H9 (cell line): Measurements from ENCODE around the gene SH3TC1. TPM values are rescaled to one million over a fixed set of nuclear protein-coding genes. Genes with fewer than 3 reads are reported as not detected.

ENCODE experiments used
- DNase-seq: peaks from one replicate; pipeline ENCODE4 v3.0.0-alpha.2; 2017
- H2AFZ ChIP-seq: one replicate; pipeline ENCODE4 v1.6.1; 2013; ENCODE audit warnings: mild to moderate bottlenecking, low read length, control low read depth, moderate library complexity
- H2AK5ac ChIP-seq: 2 replicates; pipeline ENCODE4 v1.6.1; 2013; ENCODE audit warnings: low read length, control low read depth, mixed read lengths; ENCODE audit not compliant: insufficient read length
- H2BK120ac ChIP-seq: one replicate; pipeline ENCODE4 v1.6.1; 2013; ENCODE audit warnings: low read depth, mild to moderate bottlenecking, low read length, control low read depth, inconsistent platforms; ENCODE audit not compliant: poor library complexity, severe bottlenecking
- H2BK12ac ChIP-seq: 2 replicates; pipeline ENCODE4 v1.6.1; 2013; ENCODE audit warnings: low read length, control low read depth, mixed read lengths, low read depth; ENCODE audit not compliant: insufficient read length
- H2BK15ac ChIP-seq: 2 replicates; pipeline ENCODE4 v1.6.1; 2013; ENCODE audit warnings: low read depth, low read length, control low read depth
- H2BK20ac ChIP-seq: one replicate; pipeline ENCODE4 v1.6.1; 2013; ENCODE audit warnings: low read depth, mild to moderate bottlenecking, low read length, control low read depth, inconsistent platforms; ENCODE audit not compliant: poor library complexity, severe bottlenecking
- H2BK5ac ChIP-seq: 2 replicates; pipeline ENCODE4 v1.6.1; 2013; ENCODE audit warnings: low read length, control low read depth, mixed read lengths; ENCODE audit not compliant: insufficient read length
- H3K14ac ChIP-seq: 2 replicates; pipeline ENCODE4 v1.6.1; 2013; ENCODE audit warnings: low read length, control low read depth; ENCODE audit not compliant: insufficient read depth
- H3K18ac ChIP-seq: 2 replicates; pipeline ENCODE4 v1.6.1; 2013; ENCODE audit warnings: low read depth, mild to moderate bottlenecking, mixed read lengths, low read length, control low read depth; ENCODE audit not compliant: insufficient read length
- H3K23ac ChIP-seq: 2 replicates; pipeline ENCODE4 v1.6.1; 2013; ENCODE audit warnings: low read length, control low read depth, mixed read lengths, low read depth; ENCODE audit not compliant: insufficient read length
- H3K23me2 ChIP-seq: 2 replicates; pipeline ENCODE4 v1.6.1; 2013; ENCODE audit warnings: low read depth, mild to moderate bottlenecking, mixed read lengths, low read length, control low read depth; ENCODE audit not compliant: insufficient read length, poor library complexity, severe bottlenecking
- H3K27ac ChIP-seq: 2 replicates; pipeline ENCODE4 v1.5.1; 2013; ENCODE audit warnings: low read length, control low read depth, mixed read lengths, low read depth; ENCODE audit not compliant: insufficient read length
- H3K27me3 ChIP-seq: 2 replicates; pipeline ENCODE4 v1.6.1; 2013; ENCODE audit warnings: low read length, control low read depth, inconsistent platforms; ENCODE audit not compliant: insufficient read depth
- H3K4ac ChIP-seq: 2 replicates; pipeline ENCODE4 v1.6.1; 2013; ENCODE audit warnings: low read depth, mild to moderate bottlenecking, control low read depth, inconsistent platforms, low read length, moderate library complexity
- H3K4me1 ChIP-seq: 2 replicates; pipeline ENCODE4 v1.6.1; 2013; ENCODE audit warnings: low read length, control low read depth, inconsistent platforms; ENCODE audit not compliant: insufficient read depth
- H3K4me2 ChIP-seq: 2 replicates; pipeline ENCODE4 v1.6.1; 2013; ENCODE audit warnings: low read length, control low read depth, mixed read lengths; ENCODE audit not compliant: insufficient read length, insufficient read depth
- H3K56ac ChIP-seq: 2 replicates; pipeline ENCODE4 v1.6.1; 2013; ENCODE audit warnings: low read depth, mild to moderate bottlenecking, mixed read lengths, low read length, control low read depth; ENCODE audit not compliant: insufficient read length
- H3K79me1 ChIP-seq: 2 replicates; pipeline ENCODE4 v1.6.1; 2013; ENCODE audit warnings: low read depth, mild to moderate bottlenecking, moderate library complexity, low read length, control low read depth, inconsistent platforms; ENCODE audit not compliant: insufficient read depth, poor library complexity, severe bottlenecking
- H3K79me2 ChIP-seq: 2 replicates; pipeline ENCODE4 v1.6.1; 2013; ENCODE audit warnings: low read length, control low read depth, inconsistent platforms; ENCODE audit not compliant: insufficient read depth
- H3K9ac ChIP-seq: 2 replicates; pipeline ENCODE4 v1.6.1; 2013; ENCODE audit warnings: low read length, control low read depth, mixed read lengths; ENCODE audit not compliant: insufficient read length; ENCODE audit errors: extremely low read depth
- H3K9me3 ChIP-seq: one replicate; pipeline ENCODE4 v1.6.1; 2013; ENCODE audit warnings: low read depth, low read length, inconsistent platforms; ENCODE audit not compliant: control insufficient read depth
- H3T11ph ChIP-seq: one replicate; pipeline ENCODE4 v1.6.1; 2013; ENCODE audit warnings: mild to moderate bottlenecking, low read length, control low read depth, inconsistent platforms
- H4K20me1 ChIP-seq: one replicate; pipeline ENCODE4 v1.6.1; 2013; ENCODE audit not compliant: control insufficient read depth, insufficient read length, insufficient read depth
- H4K5ac ChIP-seq: 2 replicates; pipeline ENCODE4 v1.6.1; 2013; ENCODE audit warnings: low read depth, mild to moderate bottlenecking, mixed read lengths, low read length, control low read depth; ENCODE audit not compliant: insufficient read length
- H4K8ac ChIP-seq: replicated peaks from 2 replicates; pipeline ENCODE4 v1.6.1; 2013; ENCODE audit warnings: low read length, control low read depth, mixed read lengths, low read depth; ENCODE audit not compliant: insufficient read length
- H4K91ac ChIP-seq: 2 replicates; pipeline ENCODE4 v1.6.1; 2013; ENCODE audit warnings: low read depth, mild to moderate bottlenecking, moderate library complexity, mixed read lengths, low read length, control low read depth; ENCODE audit not compliant: insufficient read length
- H3K27ac Mint-ChIP-seq, 3 experiments: 2 replicates in 2 of 3; 3 replicates in 1 of 3; pipeline ENCODE4 v1.8.0; 2020 to 2021; ENCODE audit warnings: mixed read lengths in 3 of 3, mild to moderate bottlenecking in 1 of 3, moderate library complexity in 1 of 3
- H3K27me3 Mint-ChIP-seq: 2 replicates; pipeline ENCODE4 v1.8.0; 2021; ENCODE audit warnings: low read depth, mild to moderate bottlenecking, moderate library complexity, mixed read lengths
- H3K36me3 Mint-ChIP-seq, 3 experiments: 2 replicates in 2 of 3; 3 replicates in 1 of 3; pipeline ENCODE4 v1.8.0; 2020 to 2021; ENCODE audit warnings: low read depth in 3 of 3, mixed read lengths in 3 of 3; ENCODE audit not compliant: insufficient read depth in 1 of 3
- H3K4me1 Mint-ChIP-seq, 2 experiments: 2 replicates each; pipeline ENCODE4 v1.8.0; 2020; ENCODE audit warnings: mixed read lengths in 2 of 2
- H3K4me3 Mint-ChIP-seq, 2 experiments: 2 replicates in 1 of 2; 3 replicates in 1 of 2; pipeline ENCODE4 v1.8.0; 2020 to 2021; ENCODE audit warnings: mild to moderate bottlenecking in 2 of 2, mixed read lengths in 2 of 2, moderate library complexity in 1 of 2
- H3K9me3 Mint-ChIP-seq, 2 experiments: 2 replicates in 1 of 2; 3 replicates in 1 of 2; pipeline ENCODE4 v1.8.0; 2020; ENCODE audit warnings: mild to moderate bottlenecking in 2 of 2, mixed read lengths in 2 of 2, moderate library complexity in 1 of 2
- WGBS: extraction: QIAGEN DNeasy Blood & Tissue Kit; methylation state at CpG from one replicate; pipeline ENCODE4 v1.1.7; 2013; ENCODE audit warnings: missing lambda C conversion rate, low lambda C conversion rate, mixed read lengths; ENCODE audit not compliant: insufficient read length; ENCODE audit errors: extremely low coverage; 5-methylcytosine and 5-hydroxymethylcytosine counted together
- long read RNA-seq: library from polyadenylated mRNA; unstranded; transcript quantifications from one replicate; pipeline ENCODE4 v2.0.0, GENCODE V29; 2020
- total RNA-seq: library from RNA; stranded (reverse); gene quantifications from 2 replicates; pipeline ENCODE4 v1.2.1, GENCODE V29; 2021
- TF ChIP-seq, protein P1 (sequence below): fragments of 200-600 bp; sonication (generic); conservative IDR thresholded peaks from 3 replicates; pipeline ENCODE4 v1.8.0; 2021; ENCODE audit warnings: antibody characterized with exemption, mild to moderate bottlenecking

The SH3TC1 gene
- total RNA-seq = 0.39 and 0.74 TPM in 2 replicates
- long read RNA-seq, partial matches to known transcripts = 0 of 1 reads
- long read RNA-seq, other reads (novel, unspliced or antisense) = 1 of 1 reads

DNA sequence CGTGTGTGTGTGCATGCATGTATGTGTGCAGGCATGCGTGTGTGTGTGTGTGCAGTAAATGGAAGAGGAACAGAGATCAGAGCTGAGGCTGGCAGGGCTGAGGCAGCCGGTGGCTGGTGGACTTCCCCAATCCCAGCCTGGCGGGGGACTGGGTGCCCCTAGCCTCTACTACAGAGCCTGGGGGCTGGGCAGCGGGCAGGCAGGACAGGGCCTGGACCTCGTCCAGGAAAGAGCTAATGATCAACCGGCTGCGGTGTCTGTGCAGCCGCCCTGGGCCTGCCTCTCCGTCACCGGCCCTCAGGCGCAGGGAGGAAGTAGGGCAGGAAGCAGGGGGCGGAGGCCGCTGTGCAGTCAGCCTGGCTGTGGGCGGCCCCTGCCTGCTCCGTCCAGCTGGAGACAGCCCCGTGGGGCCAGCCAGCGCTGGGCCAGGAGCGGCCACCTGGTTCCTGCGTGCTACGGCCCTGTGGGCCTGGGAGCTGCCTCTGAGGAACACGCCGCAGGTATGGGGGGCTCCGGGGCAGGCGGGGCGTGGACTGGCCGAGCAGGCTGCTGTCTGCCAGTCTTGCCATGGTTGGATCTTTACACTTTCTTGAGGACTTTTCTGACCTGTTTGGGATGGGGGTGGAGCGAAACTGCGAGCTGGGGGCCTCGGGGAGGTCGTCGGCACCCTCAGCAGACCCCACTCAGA is at the start of gene SH3TC1:
Gene SH3TC1 (plus strand): TSS at position 385 of the 688 bp plus-strand sequence. CDS start 5,905 bp downstream, outside the sequence.
- no peak within 1 kb of the TSS for H4K5ac ChIP-seq
- H2BK12ac ChIP-seq = no peak within 1 kb of the TSS
- peaks cover 1% of the 10 kb centered on the region for H3K27me3 Mint-ChIP-seq
- no peak within 1 kb of the TSS for H2BK15ac ChIP-seq
- no peak within 1 kb of the TSS for H4K8ac ChIP-seq
- no peaks in the 10 kb centered on the region for H3K9me3 ChIP-seq
- no peak within 1 kb of the TSS for H3K4me2 ChIP-seq
- H3T11ph ChIP-seq = no peak within 1 kb of the TSS
- H2BK120ac ChIP-seq = no peak within 1 kb of the TSS
- H3K23ac ChIP-seq = no peak within 1 kb of the TSS
- H3K79me1 ChIP-seq = no peaks in the 10 kb centered on the region
- H2BK20ac ChIP-seq = no peak within 1 kb of the TSS
- H3K36me3 Mint-ChIP-seq = no peaks in the 10 kb centered on the region
- H4K20me1 ChIP-seq = no peaks in the 10 kb centered on the region
- H3K18ac ChIP-seq = no peak within 1 kb of the TSS
- no peak within 1 kb of the TSS; the same call in 1 of the 2 replicates for H3K14ac ChIP-seq
- no peak within 1 kb of the TSS for H3K4ac ChIP-seq
- H3K4me1 Mint-ChIP-seq = 0 out of 4 replicates have a peak, but pooled peaks cover 2% of the 10 kb centered on the region in 2 experiments
- no peaks in the 10 kb centered on the region for H3K23me2 ChIP-seq
- H2BK5ac ChIP-seq = no peak within 1 kb of the TSS
- no peak within 1 kb of the TSS for H3K9ac ChIP-seq
- H3K56ac ChIP-seq = no peak within 1 kb of the TSS
- H3K79me2 ChIP-seq = no peaks in the 10 kb centered on the region
- peak within 1 kb of the TSS in 2 of 3 experiments; percentile 60 to 89; a peak in 3 of 7 replicates for H3K27ac Mint-ChIP-seq
- H3K27ac ChIP-seq = no peak within 1 kb of the TSS
- no CpG with 5 or more reads among the region's 32 CpGs for WGBS
- no peak within 1 kb of the TSS for H2AFZ ChIP-seq
- no peak within 1 kb of the TSS; a peak in 1 of 5 replicates for H3K4me3 Mint-ChIP-seq
- no peaks in the 10 kb centered on the region for H3K4me1 ChIP-seq
- no peaks in the 10 kb centered on the region for H3K9me3 Mint-ChIP-seq
- no peak for DNase-seq
- no peaks in the 10 kb centered on the region for H3K27me3 ChIP-seq
- no peak within 1 kb of the TSS for H2AK5ac ChIP-seq
- H4K91ac ChIP-seq = no peak within 1 kb of the TSS
- TF ChIP-seq, protein P1, sequence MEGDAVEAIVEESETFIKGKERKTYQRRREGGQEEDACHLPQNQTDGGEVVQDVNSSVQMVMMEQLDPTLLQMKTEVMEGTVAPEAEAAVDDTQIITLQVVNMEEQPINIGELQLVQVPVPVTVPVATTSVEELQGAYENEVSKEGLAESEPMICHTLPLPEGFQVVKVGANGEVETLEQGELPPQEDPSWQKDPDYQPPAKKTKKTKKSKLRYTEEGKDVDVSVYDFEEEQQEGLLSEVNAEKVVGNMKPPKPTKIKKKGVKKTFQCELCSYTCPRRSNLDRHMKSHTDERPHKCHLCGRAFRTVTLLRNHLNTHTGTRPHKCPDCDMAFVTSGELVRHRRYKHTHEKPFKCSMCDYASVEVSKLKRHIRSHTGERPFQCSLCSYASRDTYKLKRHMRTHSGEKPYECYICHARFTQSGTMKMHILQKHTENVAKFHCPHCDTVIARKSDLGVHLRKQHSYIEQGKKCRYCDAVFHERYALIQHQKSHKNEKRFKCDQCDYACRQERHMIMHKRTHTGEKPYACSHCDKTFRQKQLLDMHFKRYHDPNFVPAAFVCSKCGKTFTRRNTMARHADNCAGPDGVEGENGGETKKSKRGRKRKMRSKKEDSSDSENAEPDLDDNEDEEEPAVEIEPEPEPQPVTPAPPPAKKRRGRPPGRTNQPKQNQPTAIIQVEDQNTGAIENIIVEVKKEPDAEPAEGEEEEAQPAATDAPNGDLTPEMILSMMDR = no peak
